HCT116 (cell line): ENCODE results near the gene PLK5. TPM values are rescaled to one million over a fixed set of nuclear protein-coding genes. Genes with fewer than 3 reads are reported as not detected.

Experiments used
- ATAC-seq: fragments of 200-7000 bp; cut with Tn5 transposase; 2 replicates; pipeline ENCODE4 v1.9.1; 2020; ENCODE audit warnings: mild to moderate bottlenecking, moderate library complexity
- BruUV-seq: library from RNA; stranded (reverse); fragments of 400-500 nt; replicated peaks from 2 replicates; lab custom pipeline; 2021; lab: Mats Ljungman, UMichigan
- CTCF ChIA-PET: fragments of 300-600 bp; sonication (Branson Sonifier 250); formaldehyde crosslinking; loops from one replicate; lab custom pipeline; 2021; ENCODE audit warnings: antibody characterized with exemption; lab: Charles Lee
- POLR2A ChIA-PET: fragments of 300-600, 350-600 bp; sonication (Branson Sonifier 250); formaldehyde crosslinking; loops from one replicate; lab custom pipeline; 2021; ENCODE audit warnings: antibody characterized with exemption; lab: Charles Lee
- RAD21 ChIA-PET, 2 experiments: fragments of 300-600 bp; sonication (Branson Sonifier 250); formaldehyde crosslinking; loops; one replicate each; lab custom pipeline; 2023; ENCODE audit warnings: low total read pairs in 2 of 2; ENCODE audit not compliant: uncharacterized antibody in 2 of 2, unreplicated experiment in 2 of 2, low non-redundant PET in 1 of 2; lab: Charles Lee
- DNase-seq: peaks from one replicate; pipeline ENCODE4 v3.0.0-alpha.2; 2010; ENCODE audit warnings: low read depth, low spot score
- H2AFZ ChIP-seq: fragments of 200-600 bp; shearing (Covaris generic), sonication (generic); 2 replicates; pipeline ENCODE4 v1.6.1; 2017; ENCODE audit warnings: low read depth, mixed run types, mixed read lengths, antibody characterized with exemption, low read length; ENCODE audit not compliant: poor library complexity, severe bottlenecking
- H3K27ac ChIP-seq: 2 replicates; pipeline ENCODE4 v1.5.1; 2012; ENCODE audit warnings: low read depth, low read length
- H3K27me3 ChIP-seq: fragments of 200-600 bp; sonication (generic); 2 replicates; pipeline ENCODE4 v1.6.1; 2016; ENCODE audit warnings: mixed run types, low read length, mixed read lengths; ENCODE audit not compliant: insufficient read depth
- H3K36me3 ChIP-seq, 2 experiments: fragments of 200-500 bp in 1 of 2; fragments of 200-600 bp in 1 of 2; sonication (Bioruptor generic) in 1 of 2; sonication (generic) in 1 of 2; 2 replicates each; pipeline versions ENCODE4 v1.5.1 to v1.6.1; 2014 to 2016; ENCODE audit warnings: low read length in 2 of 2, inconsistent platforms in 1 of 2, mixed read lengths in 1 of 2, mixed run types in 1 of 2; ENCODE audit not compliant: insufficient read depth in 2 of 2, control insufficient read depth in 1 of 2
- H3K4me1 ChIP-seq, 2 experiments: fragments of 200-600 bp in 1 of 2; sonication (generic) in 1 of 2; 2 replicates each; pipeline versions ENCODE4 v1.5.1 to v1.6.1; 2012 to 2017; ENCODE audit warnings: low read length in 2 of 2, inconsistent platforms in 1 of 2, mild to moderate bottlenecking in 1 of 2, mixed read lengths in 1 of 2, mixed run types in 1 of 2, moderate library complexity in 1 of 2; ENCODE audit not compliant: insufficient read depth in 2 of 2, control insufficient read depth in 1 of 2
- H3K4me2 ChIP-seq: fragments of 200-600 bp; sonication (generic); 2 replicates; pipeline ENCODE4 v1.6.1; 2017; ENCODE audit warnings: mixed run types, low read length, mixed read lengths
- H3K4me3 ChIP-seq, 2 experiments: fragments of 200-600 bp in 1 of 2; sonication (generic) in 1 of 2; replicated peaks in 1 of 2; 2 replicates each; pipeline ENCODE4 v1.5.1; 2011 to 2016; ENCODE audit warnings: low read length in 2 of 2, control low read depth in 1 of 2, low read depth in 1 of 2, mild to moderate bottlenecking in 1 of 2, mixed read lengths in 1 of 2, mixed run types in 1 of 2
- H3K79me2 ChIP-seq: fragments of 200-600 bp; sonication (generic); 2 replicates; pipeline ENCODE4 v1.6.1; 2017; ENCODE audit warnings: mild to moderate bottlenecking, mixed run types, low read length, moderate library complexity, mixed read lengths; ENCODE audit not compliant: insufficient read depth
- H3K9ac ChIP-seq: fragments of 200-600 bp; sonication (generic); 2 replicates; pipeline ENCODE4 v1.6.1; 2016; ENCODE audit warnings: low read length, mixed read lengths
- H3K9me2 ChIP-seq: fragments of 200-600 bp; sonication (generic), shearing (Covaris generic); 2 replicates; pipeline ENCODE4 v1.6.1; 2017; ENCODE audit warnings: mixed run types, mild to moderate bottlenecking, moderate library complexity; ENCODE audit not compliant: insufficient read depth
- H3K9me3 ChIP-seq, 2 experiments: fragments of 200-500 bp in 1 of 2; fragments of 200-600 bp in 1 of 2; sonication (Bioruptor generic) in 1 of 2; sonication (generic) in 1 of 2; 2 replicates each; pipeline ENCODE4 v1.6.1; 2014 to 2017; ENCODE audit warnings: low read length in 2 of 2, mixed read lengths in 2 of 2, inconsistent platforms in 1 of 2, low read depth in 1 of 2, mild to moderate bottlenecking in 1 of 2, mixed run types in 1 of 2, moderate library complexity in 1 of 2; ENCODE audit not compliant: control insufficient read depth in 1 of 2, insufficient read depth in 1 of 2
- H4K20me1 ChIP-seq: fragments of 200-600 bp; sonication (generic), shearing (Covaris generic); 2 replicates; pipeline ENCODE4 v1.6.1; 2017; ENCODE audit warnings: mixed run types, mild to moderate bottlenecking, moderate library complexity; ENCODE audit not compliant: insufficient read depth
- CBX3 ChIP-seq: IDR thresholded peaks from 2 replicates; pipeline ENCODE4 v1.6.1; 2012; ENCODE audit warnings: low read depth
- CEBPB ChIP-seq: IDR thresholded peaks from 2 replicates; pipeline ENCODE4 v1.6.1; 2012; ENCODE audit warnings: low read depth
- EGR1 ChIP-seq: IDR thresholded peaks from 2 replicates; pipeline ENCODE4 v1.6.1; 2012; ENCODE audit warnings: low read depth
- EZH2 ChIP-seq: fragments of 200-600 bp; sonication (generic); IDR thresholded peaks from 2 replicates; pipeline ENCODE4 v1.6.1; 2017; ENCODE audit warnings: antibody characterized with exemption, mixed run types
- EZH2phosphoT487 ChIP-seq: fragments of 200-600 bp; IDR thresholded peaks from 2 replicates; pipeline ENCODE4 v1.6.1; 2018; ENCODE audit warnings: antibody characterized with exemption, borderline replicate concordance
- RAD21 ChIP-seq: IDR thresholded peaks from 2 replicates; pipeline ENCODE4 v1.6.1; 2012; ENCODE audit warnings: low read depth, mild to moderate bottlenecking
- SP1 ChIP-seq: IDR thresholded peaks from 2 replicates; pipeline ENCODE4 v1.6.1; 2012; ENCODE audit warnings: low read depth
- SRF ChIP-seq: IDR thresholded peaks from 2 replicates; pipeline ENCODE4 v1.6.1; 2012; ENCODE audit warnings: low read depth
- ZFX ChIP-seq: fragments of 450-650 bp; IDR thresholded peaks from 2 replicates; pipeline ENCODE4 v1.6.1; 2017
- ZNF274 ChIP-seq: fragments of 200-500 bp; sonication (Bioruptor generic); IDR thresholded peaks from 2 replicates; pipeline ENCODE4 v1.6.1; 2014; ENCODE audit warnings: mild to moderate bottlenecking, low read depth, low read length, inconsistent platforms
- intact Hi-C: fragments of 100-400 bp; cut with micrococcal nuclease; formaldehyde crosslinking; loops from 2 replicates; pipeline ENCODE4 v1.10.0; 2022
- total RNA-seq: library from RNA; stranded (reverse); gene quantifications from one replicate; pipeline ENCODE4 v1.2.1, GENCODE V29; 2021; ENCODE audit not compliant: unreplicated experiment
- TF ChIP-seq, protein P1 (sequence below), 3 experiments: fragments of 200-600 bp in 1 of 3; sonication (generic) in 1 of 3; IDR thresholded peaks in 2 of 3; conservative IDR thresholded peaks in 1 of 3; 2 replicates each; pipeline ENCODE4 v1.5.1; 2012 to 2017; ENCODE audit warnings: low read depth in 2 of 3, low read length in 2 of 3, antibody characterized with exemption in 1 of 3, borderline replicate concordance in 1 of 3, control low read depth in 1 of 3, mild to moderate bottlenecking in 1 of 3, mixed read lengths in 1 of 3, mixed run types in 1 of 3, moderate library complexity in 1 of 3; ENCODE audit not compliant: insufficient read depth in 1 of 3
- TF ChIP-seq, protein P2 (sequence below): IDR thresholded peaks from 2 replicates; pipeline ENCODE4 v1.6.1; 2012; ENCODE audit warnings: low read depth
- TF ChIP-seq, protein P3 (sequence below): IDR thresholded peaks from 2 replicates; pipeline ENCODE4 v1.6.1; 2011; ENCODE audit warnings: mild to moderate bottlenecking, low read length, moderate library complexity; ENCODE audit not compliant: insufficient replicate concordance; ENCODE audit errors: extremely low read depth
- TF ChIP-seq, protein P4 (sequence below): IDR thresholded peaks from 2 replicates; pipeline ENCODE4 v1.6.1; 2012
- TF ChIP-seq, protein P5 (sequence below): IDR thresholded peaks from 2 replicates; pipeline ENCODE4 v1.6.1; 2012

The PLK5 gene
- total RNA-seq, 1 experiment from 2014 or later: not detected

DNA sequence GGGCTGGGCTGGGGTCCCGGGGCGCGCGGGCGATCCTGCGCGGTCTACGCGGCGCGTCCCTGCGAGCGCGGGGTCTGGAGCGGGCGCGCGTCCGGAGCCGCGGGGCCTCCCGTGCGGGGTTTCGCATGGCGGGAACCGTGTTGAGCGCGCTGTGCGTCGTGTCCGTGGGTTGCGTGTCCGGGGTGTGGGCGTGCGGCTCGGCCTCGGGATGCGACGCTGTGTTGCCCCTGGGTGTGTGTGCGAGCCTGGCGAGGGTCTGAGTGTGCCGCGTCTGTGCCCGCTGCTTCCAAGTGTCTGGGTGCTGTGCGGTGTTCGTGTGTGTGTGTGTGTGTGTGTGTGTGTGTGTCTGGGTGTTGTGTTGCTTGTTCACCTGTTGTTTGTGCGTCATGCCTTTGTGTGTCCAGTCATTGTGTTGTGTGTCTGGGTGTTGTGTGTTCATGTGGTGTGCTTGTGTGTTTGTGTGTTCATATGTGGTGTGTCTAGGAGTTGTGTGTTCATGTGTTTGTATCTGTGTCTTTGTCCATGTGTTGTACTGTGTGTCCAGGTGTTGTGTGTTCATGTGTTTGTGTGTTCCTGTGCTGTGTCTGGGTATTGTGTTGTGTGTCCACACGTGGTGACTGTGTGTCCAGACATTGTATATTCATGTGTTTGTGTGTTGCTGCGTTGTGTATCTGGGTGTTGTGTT is 552 bp downstream of the PLK5 start:
- no peaks in the 10 kb centered on the region for H3K27me3 ChIP-seq
- no peaks in the 10 kb centered on the region for H3K4me1 ChIP-seq
- no peak overlapping the region for H3K4me2 ChIP-seq
- H3K9ac ChIP-seq: no peak overlapping the region
- H3K9me2 ChIP-seq: no peaks in the 10 kb centered on the region
- ChIA-PET RAD21 (no interaction called here), CTCF (no interaction called here), POLR2A (no interaction called here)
- H3K27ac ChIP-seq: no peak overlapping the region
- no peaks in the 10 kb centered on the region for H4K20me1 ChIP-seq
- TF ChIP-seq CEBPB (no peak), ZFX (no peak), EZH2phosphoT487 (no peak), EGR1 (no peak), EZH2 (no peak), SP1 (no peak), ZNF274 (no peak), RAD21 (no peak), CBX3 (no peak), SRF (no peak)
- TF ChIP-seq, protein P1, sequence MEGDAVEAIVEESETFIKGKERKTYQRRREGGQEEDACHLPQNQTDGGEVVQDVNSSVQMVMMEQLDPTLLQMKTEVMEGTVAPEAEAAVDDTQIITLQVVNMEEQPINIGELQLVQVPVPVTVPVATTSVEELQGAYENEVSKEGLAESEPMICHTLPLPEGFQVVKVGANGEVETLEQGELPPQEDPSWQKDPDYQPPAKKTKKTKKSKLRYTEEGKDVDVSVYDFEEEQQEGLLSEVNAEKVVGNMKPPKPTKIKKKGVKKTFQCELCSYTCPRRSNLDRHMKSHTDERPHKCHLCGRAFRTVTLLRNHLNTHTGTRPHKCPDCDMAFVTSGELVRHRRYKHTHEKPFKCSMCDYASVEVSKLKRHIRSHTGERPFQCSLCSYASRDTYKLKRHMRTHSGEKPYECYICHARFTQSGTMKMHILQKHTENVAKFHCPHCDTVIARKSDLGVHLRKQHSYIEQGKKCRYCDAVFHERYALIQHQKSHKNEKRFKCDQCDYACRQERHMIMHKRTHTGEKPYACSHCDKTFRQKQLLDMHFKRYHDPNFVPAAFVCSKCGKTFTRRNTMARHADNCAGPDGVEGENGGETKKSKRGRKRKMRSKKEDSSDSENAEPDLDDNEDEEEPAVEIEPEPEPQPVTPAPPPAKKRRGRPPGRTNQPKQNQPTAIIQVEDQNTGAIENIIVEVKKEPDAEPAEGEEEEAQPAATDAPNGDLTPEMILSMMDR (IDR thresholded peaks at IDR 0.05 in 2 of 3, conservative IDR thresholded peaks at IDR 0.05 in 1 of 3; ENCODE audit: borderline replicate concordance in 1 of 3, insufficient read depth in 1 of 3, low read depth in 2 of 3, low read length in 2 of 3): no peak
- TF ChIP-seq, protein P2, sequence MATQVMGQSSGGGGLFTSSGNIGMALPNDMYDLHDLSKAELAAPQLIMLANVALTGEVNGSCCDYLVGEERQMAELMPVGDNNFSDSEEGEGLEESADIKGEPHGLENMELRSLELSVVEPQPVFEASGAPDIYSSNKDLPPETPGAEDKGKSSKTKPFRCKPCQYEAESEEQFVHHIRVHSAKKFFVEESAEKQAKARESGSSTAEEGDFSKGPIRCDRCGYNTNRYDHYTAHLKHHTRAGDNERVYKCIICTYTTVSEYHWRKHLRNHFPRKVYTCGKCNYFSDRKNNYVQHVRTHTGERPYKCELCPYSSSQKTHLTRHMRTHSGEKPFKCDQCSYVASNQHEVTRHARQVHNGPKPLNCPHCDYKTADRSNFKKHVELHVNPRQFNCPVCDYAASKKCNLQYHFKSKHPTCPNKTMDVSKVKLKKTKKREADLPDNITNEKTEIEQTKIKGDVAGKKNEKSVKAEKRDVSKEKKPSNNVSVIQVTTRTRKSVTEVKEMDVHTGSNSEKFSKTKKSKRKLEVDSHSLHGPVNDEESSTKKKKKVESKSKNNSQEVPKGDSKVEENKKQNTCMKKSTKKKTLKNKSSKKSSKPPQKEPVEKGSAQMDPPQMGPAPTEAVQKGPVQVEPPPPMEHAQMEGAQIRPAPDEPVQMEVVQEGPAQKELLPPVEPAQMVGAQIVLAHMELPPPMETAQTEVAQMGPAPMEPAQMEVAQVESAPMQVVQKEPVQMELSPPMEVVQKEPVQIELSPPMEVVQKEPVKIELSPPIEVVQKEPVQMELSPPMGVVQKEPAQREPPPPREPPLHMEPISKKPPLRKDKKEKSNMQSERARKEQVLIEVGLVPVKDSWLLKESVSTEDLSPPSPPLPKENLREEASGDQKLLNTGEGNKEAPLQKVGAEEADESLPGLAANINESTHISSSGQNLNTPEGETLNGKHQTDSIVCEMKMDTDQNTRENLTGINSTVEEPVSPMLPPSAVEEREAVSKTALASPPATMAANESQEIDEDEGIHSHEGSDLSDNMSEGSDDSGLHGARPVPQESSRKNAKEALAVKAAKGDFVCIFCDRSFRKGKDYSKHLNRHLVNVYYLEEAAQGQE: no peak
- TF ChIP-seq, protein P3, sequence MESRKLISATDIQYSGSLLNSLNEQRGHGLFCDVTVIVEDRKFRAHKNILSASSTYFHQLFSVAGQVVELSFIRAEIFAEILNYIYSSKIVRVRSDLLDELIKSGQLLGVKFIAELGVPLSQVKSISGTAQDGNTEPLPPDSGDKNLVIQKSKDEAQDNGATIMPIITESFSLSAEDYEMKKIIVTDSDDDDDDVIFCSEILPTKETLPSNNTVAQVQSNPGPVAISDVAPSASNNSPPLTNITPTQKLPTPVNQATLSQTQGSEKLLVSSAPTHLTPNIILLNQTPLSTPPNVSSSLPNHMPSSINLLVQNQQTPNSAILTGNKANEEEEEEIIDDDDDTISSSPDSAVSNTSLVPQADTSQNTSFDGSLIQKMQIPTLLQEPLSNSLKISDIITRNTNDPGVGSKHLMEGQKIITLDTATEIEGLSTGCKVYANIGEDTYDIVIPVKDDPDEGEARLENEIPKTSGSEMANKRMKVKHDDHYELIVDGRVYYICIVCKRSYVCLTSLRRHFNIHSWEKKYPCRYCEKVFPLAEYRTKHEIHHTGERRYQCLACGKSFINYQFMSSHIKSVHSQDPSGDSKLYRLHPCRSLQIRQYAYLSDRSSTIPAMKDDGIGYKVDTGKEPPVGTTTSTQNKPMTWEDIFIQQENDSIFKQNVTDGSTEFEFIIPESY: no peak
- TF ChIP-seq, protein P4, sequence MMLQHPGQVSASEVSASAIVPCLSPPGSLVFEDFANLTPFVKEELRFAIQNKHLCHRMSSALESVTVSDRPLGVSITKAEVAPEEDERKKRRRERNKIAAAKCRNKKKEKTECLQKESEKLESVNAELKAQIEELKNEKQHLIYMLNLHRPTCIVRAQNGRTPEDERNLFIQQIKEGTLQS: no peak
- TF ChIP-seq, protein P5, sequence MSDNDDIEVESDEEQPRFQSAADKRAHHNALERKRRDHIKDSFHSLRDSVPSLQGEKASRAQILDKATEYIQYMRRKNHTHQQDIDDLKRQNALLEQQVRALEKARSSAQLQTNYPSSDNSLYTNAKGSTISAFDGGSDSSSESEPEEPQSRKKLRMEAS: no peak
- H3K4me3 ChIP-seq: no peak overlapping the region
- DNase-seq (no peak), ATAC-seq (no peak)
- H2AFZ ChIP-seq: no peak overlapping the region
- no peaks in the 10 kb centered on the region for H3K36me3 ChIP-seq
- no TSS peak for BruUV-seq
- no peaks in the 10 kb centered on the region for H3K9me3 ChIP-seq
- no peaks in the 10 kb centered on the region for H3K79me2 ChIP-seq
- intact Hi-C loops: no loop called here
